ENCODE measurements around the gene ARAP2. TPM values are rescaled to one million over a fixed set of nuclear protein-coding genes. Genes with fewer than 3 reads are reported as not detected.

Gene ARAP2
- total and polyA plus RNA-seq, 2 of the 13 experiments (the other 11 are each of a cell fraction or from before 2014, with no cell fraction given) = 0.37 to 1.4 TPM

DNA sequence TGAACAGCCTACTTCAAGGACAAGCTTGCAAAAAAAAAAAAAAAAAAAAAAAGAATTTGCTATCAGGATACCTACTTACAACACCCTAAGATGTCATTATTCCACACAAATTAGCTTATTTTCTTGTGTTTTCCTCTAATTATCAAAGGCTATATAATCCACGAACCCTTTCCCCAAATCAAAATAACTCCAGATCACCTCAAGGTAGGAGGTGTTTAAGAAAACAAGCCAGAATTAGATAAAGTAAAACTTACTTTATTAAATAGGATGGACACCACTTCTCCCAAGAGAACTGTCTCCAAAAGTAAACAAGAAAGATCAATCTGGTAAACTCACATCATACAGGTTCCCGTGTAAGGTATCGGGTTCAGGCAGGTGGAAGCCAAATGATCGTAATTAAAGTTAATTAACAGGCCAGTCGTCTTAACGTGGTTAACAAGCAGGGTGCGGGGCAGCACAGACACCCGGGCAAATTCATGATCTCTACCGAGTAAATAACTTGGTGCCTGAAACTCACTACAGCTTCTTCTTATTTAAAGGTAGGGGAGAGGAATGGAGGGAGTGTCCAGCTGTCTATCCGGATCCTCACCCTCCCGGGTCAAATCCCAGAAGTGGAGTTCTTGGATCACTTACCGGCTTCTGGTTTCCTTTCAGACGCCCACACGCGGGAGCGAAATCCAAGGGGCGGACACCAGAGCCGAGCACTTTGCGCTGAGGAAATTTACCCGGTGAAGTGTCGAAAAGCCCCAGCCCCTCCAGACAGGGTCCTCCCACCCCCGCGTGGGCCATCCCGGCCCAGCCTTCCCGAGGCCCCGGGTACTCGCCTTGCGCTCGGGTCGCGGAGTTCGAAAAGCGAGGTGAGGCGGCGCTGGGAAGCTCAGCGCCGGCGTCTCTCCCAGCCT lies 708 bp downstream of the ARAP2 start (continued):
- no peak for TF ChIP-seq HOMEZ (CRISPR knock-in tag; IDR thresholded peaks at IDR 0.05; ENCODE audit: low read depth)
- no peak for TF ChIP-seq ZNF10 (CRISPR knock-in tag; IDR thresholded peaks at IDR 0.05; ENCODE audit: borderline replicate concordance, low read depth)
- TF ChIP-seq AGO2 (optimal IDR thresholded peaks at IDR 0.05; ENCODE audit: low read depth, low read length) = peak; percentile 17

- H3K4me1 ChIP-seq (ENCODE audit: insufficient read depth, low read length) = peaks cover 15% of the 10 kb centered on the region; the same call in 1 of the 2 replicates
- H3K4me2 ChIP-seq (ENCODE audit: low read depth, low read length) = peak overlapping the region; percentile 74; the same call in 1 of the 2 replicates
- H3K27me3 ChIP-seq (ENCODE audit: control insufficient read depth in 1 of 2, insufficient read depth in 2 of 2, low read length in 2 of 2) = peaks cover 0 to 7% of the 10 kb centered on the region in 2 experiments; a peak in 1 of 5 replicates
- H2AFZ ChIP-seq (ENCODE audit: low read length) = no peak overlapping the region
- H3K79me2 ChIP-seq (ENCODE audit: insufficient read depth, low read length) = no peaks in the 10 kb centered on the region
- H3K4me3 ChIP-seq (replicated peaks in 1 of 3; ENCODE audit: insufficient read depth in 1 of 3, low read depth in 2 of 3, low read length in 3 of 3) = no peak overlapping the region; a peak in 1 of 6 replicates
- ATAC-seq (no peak), FAIRE-seq (no peak), DNase-seq (ENCODE audit: low spot score) (no peak)
- ChIA-PET CTCF (ENCODE audit: low intra/inter-chr PET ratio, low total read pairs) (no interaction called here), POLR2A (no interaction called here)
- 13% methylated on average over 7 of the region's 7 CpGs for WGBS (ENCODE audit: low lambda C conversion rate)
- TF ChIP-seq BRD4 (CRISPR knock-in tag; IDR thresholded peaks at IDR 0.05) = no peak
- TF ChIP-seq ETV6 (CRISPR knock-in tag; conservative IDR thresholded peaks at IDR 0.05) = no peak
- TF ChIP-seq ZNF251 (CRISPR knock-in tag; IDR thresholded peaks at IDR 0.05) = no peak
- no peak for TF ChIP-seq ATF7-NPFF (CRISPR knock-in tag; IDR thresholded peaks at IDR 0.05; ENCODE audit: low read depth)
- TF ChIP-seq CREB1 (IDR thresholded peaks at IDR 0.05) = no peak
- TF ChIP-seq CREB1 (CRISPR knock-in tag; IDR thresholded peaks at IDR 0.05) = no peak
- no peak for TF ChIP-seq ZMYM4 (CRISPR knock-in tag; IDR thresholded peaks at IDR 0.05)
- TF ChIP-seq TBX2 (CRISPR knock-in tag; IDR thresholded peaks at IDR 0.05; ENCODE audit: borderline replicate concordance) = no peak
- TF ChIP-seq ZNF878 (CRISPR knock-in tag; IDR thresholded peaks at IDR 0.05) = no peak
- TF ChIP-seq CHCHD3 (CRISPR knock-in tag; IDR thresholded peaks at IDR 0.05) = no peak
- TF ChIP-seq ZEB1 (IDR thresholded peaks at IDR 0.05; ENCODE audit: insufficient replicate concordance, low read depth) = no peak
- H3K9ac ChIP-seq (ENCODE audit: insufficient read depth, low read depth, low read length) = no peak overlapping the region
- no peak overlapping the region for H3K27ac ChIP-seq (ENCODE audit: extremely low read length, insufficient read depth, low read length)
- no TSS peak for BruUV-seq (replicated peaks)
- no peaks in the 10 kb centered on the region for H4K20me1 ChIP-seq (ENCODE audit: insufficient read depth, low read length)
- intact Hi-C loops (cut with micrococcal nuclease; ENCODE audit: unreplicated experiment) (no loop called here), in situ Hi-C loops (cut with HindIII; ENCODE audit: extremely low pct_ligation_motif_present, low pct_unique_long_range_greater_than_20kb) (no loop called here)
- no peaks in the 10 kb centered on the region for H3K36me3 ChIP-seq (replicated peaks in 1 of 2; ENCODE audit: control insufficient read depth in 1 of 2, insufficient read depth in 2 of 2, low read length in 2 of 2)
- H3K9me3 ChIP-seq (ENCODE audit: low read length) = no peaks in the 10 kb centered on the region
Observed at GRCh38 chr4:36242629-36243354, 1.5 kb downstream of the ARAP2 start.
